Tibial nerve (tissue), 4 donors: ENCODE measurements around the gene SLC17A8. TPM values are rescaled to one million over a fixed set of nuclear protein-coding genes. Genes with fewer than 3 reads are reported as not detected.

Source experiments
- DNase-seq, 2 donors: peaks; one replicate each; pipeline ENCODE4 v3.0.0-alpha.2; 2019; ENCODE audit warnings: low spot score in 2 of 2
- H3K27ac ChIP-seq, 4 donors: fragments of 200-600 bp; sonication (generic) in 3 of 4; one replicate each; pipeline ENCODE4 v1.5.1; 2017 to 2019; ENCODE audit warnings: mild to moderate bottlenecking in 1 of 4
- H3K27me3 ChIP-seq, 2 donors: fragments of 200-600 bp; sonication (generic) in 1 of 2; one replicate each; pipeline versions ENCODE4 v1.5.1 to v1.6.0; 2017 to 2019
- H3K36me3 ChIP-seq, 3 donors: fragments of 200-600 bp; sonication (generic); one replicate each; pipeline ENCODE4 v1.5.1; 2018 to 2019
- H3K4me1 ChIP-seq, 4 donors: fragments of 200-600 bp; sonication (generic) in 3 of 4; one replicate each; pipeline ENCODE4 v1.5.1; 2017 to 2019
- H3K4me3 ChIP-seq, 4 donors: fragments of 200-600 bp; sonication (generic) in 3 of 4; one replicate each; pipeline ENCODE4 v1.5.1; 2017 to 2019; ENCODE audit warnings: mild to moderate bottlenecking in 1 of 4, moderate library complexity in 1 of 4
- H3K9me3 ChIP-seq, 4 donors: fragments of 200-600 bp; sonication (generic) in 3 of 4; one replicate each; pipeline ENCODE4 v1.5.1; 2017 to 2019
- CTCF ChIP-seq, 5 experiments: fragments of 200-600 bp in 3 of 5; fragments of 450-650 bp in 2 of 5; sonication (generic) in 3 of 5; IDR thresholded peaks; one replicate each; pipeline ENCODE4 v1.5.1; 2016 to 2019; ENCODE audit warnings: antibody characterized with exemption in 5 of 5, mild to moderate bottlenecking in 3 of 5, moderate library complexity in 2 of 5
- EP300 ChIP-seq, 2 donors: sonication (generic); formaldehyde crosslinking; IDR thresholded peaks; one replicate each; pipeline ENCODE4 v1.6.1; 2017; ENCODE audit warnings: antibody characterized with exemption in 2 of 2, mild to moderate bottlenecking in 1 of 2
- POLR2A ChIP-seq, 2 donors: fragments of 450-650 bp; IDR thresholded peaks; one replicate each; pipeline ENCODE4 v1.6.1; 2017; ENCODE audit warnings: antibody characterized with exemption in 2 of 2, mild to moderate bottlenecking in 2 of 2, moderate library complexity in 2 of 2
- WGBS, 2 donors: methylation state at CpG; one replicate each; pipeline ENCODE4 v1.1.5; 2018; 5-methylcytosine and 5-hydroxymethylcytosine counted together
- total RNA-seq, 4 donors: library from RNA; depleted of rRNA; stranded (reverse); fragments of >200 nt; gene quantifications; one replicate each; pipeline ENCODE4 v1.1.0, GENCODE V29; 2016

SLC17A8 gene
- total RNA-seq, 4 donors from 2014 or later = not detected

DNA sequence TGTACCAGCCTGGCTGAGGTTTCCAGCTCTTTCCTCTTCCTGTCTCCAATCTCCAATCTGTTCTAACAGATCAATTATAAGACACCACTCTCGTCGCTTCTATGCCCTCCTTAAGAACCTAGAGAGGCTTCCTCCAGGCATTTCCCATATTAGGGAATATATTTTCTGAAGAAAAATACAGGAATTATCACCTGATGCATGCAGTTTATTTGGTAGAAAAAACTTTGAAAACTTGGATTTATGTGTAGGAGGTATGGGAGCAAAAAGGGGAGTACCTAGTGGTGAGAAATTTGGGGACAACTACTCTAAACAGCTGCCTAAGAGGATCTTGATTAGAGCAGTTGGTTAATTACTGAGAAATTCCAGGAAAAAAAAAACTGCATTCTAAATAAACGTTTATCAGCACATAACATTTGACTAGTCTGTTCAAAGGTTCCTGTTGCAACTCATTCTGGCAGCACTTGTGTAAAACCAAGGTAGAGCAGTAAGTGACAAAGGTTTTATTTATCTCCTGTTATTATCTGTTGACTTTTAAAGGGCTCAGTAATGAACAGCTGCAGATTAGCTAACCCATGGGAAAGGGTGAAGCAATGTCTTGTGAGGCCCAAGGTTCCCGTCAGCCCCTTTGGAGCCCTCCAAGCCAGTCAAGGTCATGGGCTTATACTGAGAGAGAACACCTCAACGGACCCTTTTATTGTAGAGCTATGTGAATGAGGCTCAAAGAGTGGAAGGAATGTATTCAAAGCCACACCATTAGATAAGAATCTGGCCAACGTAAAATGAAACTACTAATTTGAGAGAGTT is 80.4 kb downstream of the SLC17A8 start:
- TF ChIP-seq CTCF (IDR thresholded peaks at IDR 0.05) = no peak
- no peak for TF ChIP-seq POLR2A (IDR thresholded peaks at IDR 0.05)
- TF ChIP-seq EP300 (IDR thresholded peaks at IDR 0.05) = no peak
- peaks cover 0 to 7% (median 0%) of the 10 kb centered on the region in 4 donors for H3K4me1 ChIP-seq
- 59 to 61% methylated on average over 6 of the region's 6 CpGs for WGBS, 2 donors
- no peak for DNase-seq
- no peaks in the 10 kb centered on the region for H3K36me3 ChIP-seq
- no peaks in the 10 kb centered on the region for H3K27me3 ChIP-seq
- H3K27ac ChIP-seq = no peak overlapping the region
- H3K9me3 ChIP-seq = no peaks in the 10 kb centered on the region
- H3K4me3 ChIP-seq = no peak overlapping the region

DNA sequence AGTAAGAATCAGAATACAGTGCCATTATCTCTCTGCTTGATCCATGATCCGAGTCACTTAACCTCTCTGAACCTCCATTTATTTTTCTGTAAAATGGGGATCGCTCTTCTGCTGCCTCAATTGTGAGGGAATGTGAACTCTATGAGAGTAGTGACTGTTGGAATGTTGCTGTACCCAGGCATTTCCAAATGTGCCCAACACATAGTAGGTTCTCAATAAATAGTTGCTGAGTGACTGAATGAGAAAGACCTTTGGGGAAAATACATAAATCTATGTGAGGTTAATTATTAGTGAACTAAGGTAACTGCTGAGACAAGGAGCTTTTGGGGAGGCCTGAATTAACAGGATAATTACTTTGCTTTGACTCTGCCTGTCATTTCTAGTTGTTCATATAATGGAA is 82.9 kb downstream of the SLC17A8 start:
- WGBS, 2 donors = 62 to 78% methylated on average over 2 of the region's 2 CpGs
- H3K27ac ChIP-seq = no peak overlapping the region
- no peak overlapping the region for H3K4me3 ChIP-seq
- no peaks in the 10 kb centered on the region for H3K27me3 ChIP-seq
- no peak for TF ChIP-seq POLR2A (IDR thresholded peaks at IDR 0.05)
- TF ChIP-seq CTCF (IDR thresholded peaks at IDR 0.05) = no peak
- TF ChIP-seq EP300 (IDR thresholded peaks at IDR 0.05) = no peak
- H3K36me3 ChIP-seq = no peaks in the 10 kb centered on the region
- peaks cover 0 to 7% (median 0%) of the 10 kb centered on the region in 4 donors for H3K4me1 ChIP-seq
- H3K9me3 ChIP-seq = no peaks in the 10 kb centered on the region
- DNase-seq = no peak

GRCh38 chr12:100442403-100442802 is 85.5 kb downstream of the SLC17A8 start:
- Histone ChIP-seq H3K9me3 (no peaks in the 10 kb centered on the region), H3K27me3 (no peaks in the 10 kb centered on the region), H3K27ac (no peak overlapping the region), H3K4me3 (no peak overlapping the region), H3K36me3 (no peaks in the 10 kb centered on the region), H3K4me1 (no peaks in the 10 kb centered on the region)
- WGBS, 2 donors = 81 to 86% methylated on average over 1 of the region's 1 CpG
- DNase-seq = no peak
- TF ChIP-seq POLR2A (IDR thresholded peaks at IDR 0.05) = no peak
- no peak for TF ChIP-seq CTCF (IDR thresholded peaks at IDR 0.05)
- TF ChIP-seq EP300 (IDR thresholded peaks at IDR 0.05) = no peak

DNA sequence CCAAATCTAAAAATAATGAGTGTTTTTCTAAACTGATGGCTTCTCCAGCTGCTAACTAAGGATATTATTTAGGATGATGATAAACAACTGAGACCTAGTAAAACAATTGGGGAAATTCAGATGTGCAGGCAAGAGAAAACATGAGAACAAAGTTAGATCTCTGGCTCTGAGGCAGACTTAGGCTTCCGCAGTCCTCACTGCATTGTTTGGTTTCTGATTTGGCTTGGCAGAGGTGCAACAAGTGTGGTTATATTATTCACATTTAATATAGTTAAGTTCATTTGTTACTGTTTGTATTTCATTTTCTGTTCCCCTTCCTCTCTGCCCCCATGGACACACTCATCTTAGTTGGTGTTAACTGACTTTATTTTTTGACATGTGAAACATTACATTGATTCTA is 86.6 kb downstream of the SLC17A8 start:
- H3K4me3 ChIP-seq = no peak overlapping the region
- no peaks in the 10 kb centered on the region for H3K9me3 ChIP-seq
- no peak overlapping the region for H3K27ac ChIP-seq
- 62 to 77% methylated on average over 1 of the region's 1 CpG for WGBS, 2 donors
- DNase-seq = no peak
- no peaks in the 10 kb centered on the region for H3K27me3 ChIP-seq
- H3K4me1 ChIP-seq = no peaks in the 10 kb centered on the region
- TF ChIP-seq CTCF (IDR thresholded peaks at IDR 0.05) (no peak), POLR2A (IDR thresholded peaks at IDR 0.05) (no peak), EP300 (IDR thresholded peaks at IDR 0.05) (no peak)
- H3K36me3 ChIP-seq = no peaks in the 10 kb centered on the region

- no peaks in the 10 kb centered on the region for H3K4me1 ChIP-seq
- H3K4me3 ChIP-seq = no peak overlapping the region
- no peaks in the 10 kb centered on the region for H3K27me3 ChIP-seq
- no peaks in the 10 kb centered on the region for H3K36me3 ChIP-seq
- DNase-seq = no peak
- TF ChIP-seq EP300 (IDR thresholded peaks at IDR 0.05) = no peak
- TF ChIP-seq POLR2A (IDR thresholded peaks at IDR 0.05) = no peak
- no peak for TF ChIP-seq CTCF (IDR thresholded peaks at IDR 0.05)
- no peak overlapping the region for H3K27ac ChIP-seq
- no peaks in the 10 kb centered on the region for H3K9me3 ChIP-seq
- WGBS, 2 donors = 74 to 83% methylated on average over 4 of the region's 4 CpGs
Observed at GRCh38 chr12:100445081-100445481, 88.2 kb downstream of the SLC17A8 start.
